Measurements from ENCODE around the gene NIFK.

NIFK gene

DNA sequence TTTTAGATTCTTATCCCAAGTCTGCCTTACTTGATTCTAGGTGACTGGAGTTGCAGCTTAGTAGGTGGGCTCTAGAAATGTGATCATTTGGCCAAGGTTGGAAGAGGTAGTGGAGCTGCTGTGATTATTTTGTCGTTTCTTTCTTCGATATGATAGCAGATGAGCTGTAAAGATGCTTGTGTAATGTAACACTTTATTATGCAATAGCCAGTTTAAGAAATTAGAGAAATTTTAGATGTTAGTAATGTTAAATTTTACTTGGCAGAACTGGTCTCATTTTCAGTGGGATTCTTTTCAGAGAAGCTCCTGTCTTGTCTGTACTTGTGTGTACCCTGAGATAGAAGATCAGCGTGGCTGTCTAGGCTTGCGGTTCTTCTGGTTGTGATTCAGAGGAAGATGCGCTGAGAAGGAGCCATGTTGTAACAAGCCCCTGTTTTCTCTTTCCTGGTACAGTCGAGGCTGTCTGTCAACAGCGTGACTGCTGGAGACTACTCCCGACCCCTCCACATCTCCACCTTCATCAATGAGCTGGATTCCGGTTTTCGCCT, 28.1 kb upstream of the NIFK start:
- ChIA-PET POLR2A (interaction anchor here (0.5 to 1.0 kb wide), 2 partner anchors 11 to 28 kb away, joined by 3 to 4 read pairs; partner anchors contain the start of gene NIFK), CTCF (no interaction called here)
- no peak overlapping the region for H3K4me3 ChIP-seq (ENCODE audit: low read depth, low read length)
- H3K9me3 ChIP-seq (ENCODE audit: control insufficient read depth, insufficient read depth, low read depth, low read length): no peaks in the 10 kb centered on the region
- TF ChIP-seq ZNF621 (tag by site-specific recombination; IDR thresholded peaks at IDR 0.05) (no peak), ZNF24 (tag by site-specific recombination; IDR thresholded peaks at IDR 0.05) (no peak), HOXD13 (CRISPR knock-in tag; IDR thresholded peaks at IDR 0.05; ENCODE audit: borderline replicate concordance) (no peak), ZXDB (tag by site-specific recombination; IDR thresholded peaks at IDR 0.05) (no peak), ZNF169 (tag by site-specific recombination; IDR thresholded peaks at IDR 0.05) (no peak), ZNF596 (tag by site-specific recombination; IDR thresholded peaks at IDR 0.05) (no peak), ZNF391 (tag by site-specific recombination; IDR thresholded peaks at IDR 0.05; ENCODE audit: borderline replicate concordance, low read depth) (no peak), ZNF660 (tag by site-specific recombination; IDR thresholded peaks at IDR 0.05) (no peak), ZNF510 (tag by site-specific recombination; IDR thresholded peaks at IDR 0.05; ENCODE audit: insufficient replicate concordance) (no peak), SCRT2 (tag by site-specific recombination; IDR thresholded peaks at IDR 0.05) (no peak), ZNF155 (tag by site-specific recombination; IDR thresholded peaks at IDR 0.05) (no peak), ZNF561 (tag by site-specific recombination; IDR thresholded peaks at IDR 0.05; ENCODE audit: borderline replicate concordance) (no peak), ZNF777 (tag by site-specific recombination; IDR thresholded peaks at IDR 0.05; ENCODE audit: borderline replicate concordance) (no peak)
- TF ChIP-seq, protein P1, sequence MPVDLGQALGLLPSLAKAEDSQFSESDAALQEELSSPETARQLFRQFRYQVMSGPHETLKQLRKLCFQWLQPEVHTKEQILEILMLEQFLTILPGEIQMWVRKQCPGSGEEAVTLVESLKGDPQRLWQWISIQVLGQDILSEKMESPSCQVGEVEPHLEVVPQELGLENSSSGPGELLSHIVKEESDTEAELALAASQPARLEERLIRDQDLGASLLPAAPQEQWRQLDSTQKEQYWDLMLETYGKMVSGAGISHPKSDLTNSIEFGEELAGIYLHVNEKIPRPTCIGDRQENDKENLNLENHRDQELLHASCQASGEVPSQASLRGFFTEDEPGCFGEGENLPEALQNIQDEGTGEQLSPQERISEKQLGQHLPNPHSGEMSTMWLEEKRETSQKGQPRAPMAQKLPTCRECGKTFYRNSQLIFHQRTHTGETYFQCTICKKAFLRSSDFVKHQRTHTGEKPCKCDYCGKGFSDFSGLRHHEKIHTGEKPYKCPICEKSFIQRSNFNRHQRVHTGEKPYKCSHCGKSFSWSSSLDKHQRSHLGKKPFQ (tag by site-specific recombination; IDR thresholded peaks at IDR 0.05): no peak
- TF ChIP-seq, protein P2, sequence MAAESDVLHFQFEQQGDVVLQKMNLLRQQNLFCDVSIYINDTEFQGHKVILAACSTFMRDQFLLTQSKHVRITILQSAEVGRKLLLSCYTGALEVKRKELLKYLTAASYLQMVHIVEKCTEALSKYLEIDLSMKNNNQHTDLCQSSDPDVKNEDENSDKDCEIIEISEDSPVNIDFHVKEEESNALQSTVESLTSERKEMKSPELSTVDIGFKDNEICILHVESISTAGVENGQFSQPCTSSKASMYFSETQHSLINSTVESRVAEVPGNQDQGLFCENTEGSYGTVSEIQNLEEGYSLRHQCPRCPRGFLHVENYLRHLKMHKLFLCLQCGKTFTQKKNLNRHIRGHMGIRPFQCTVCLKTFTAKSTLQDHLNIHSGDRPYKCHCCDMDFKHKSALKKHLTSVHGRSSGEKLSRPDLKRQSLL (tag by site-specific recombination; IDR thresholded peaks at IDR 0.05): no peak
- TF ChIP-seq, protein P3, sequence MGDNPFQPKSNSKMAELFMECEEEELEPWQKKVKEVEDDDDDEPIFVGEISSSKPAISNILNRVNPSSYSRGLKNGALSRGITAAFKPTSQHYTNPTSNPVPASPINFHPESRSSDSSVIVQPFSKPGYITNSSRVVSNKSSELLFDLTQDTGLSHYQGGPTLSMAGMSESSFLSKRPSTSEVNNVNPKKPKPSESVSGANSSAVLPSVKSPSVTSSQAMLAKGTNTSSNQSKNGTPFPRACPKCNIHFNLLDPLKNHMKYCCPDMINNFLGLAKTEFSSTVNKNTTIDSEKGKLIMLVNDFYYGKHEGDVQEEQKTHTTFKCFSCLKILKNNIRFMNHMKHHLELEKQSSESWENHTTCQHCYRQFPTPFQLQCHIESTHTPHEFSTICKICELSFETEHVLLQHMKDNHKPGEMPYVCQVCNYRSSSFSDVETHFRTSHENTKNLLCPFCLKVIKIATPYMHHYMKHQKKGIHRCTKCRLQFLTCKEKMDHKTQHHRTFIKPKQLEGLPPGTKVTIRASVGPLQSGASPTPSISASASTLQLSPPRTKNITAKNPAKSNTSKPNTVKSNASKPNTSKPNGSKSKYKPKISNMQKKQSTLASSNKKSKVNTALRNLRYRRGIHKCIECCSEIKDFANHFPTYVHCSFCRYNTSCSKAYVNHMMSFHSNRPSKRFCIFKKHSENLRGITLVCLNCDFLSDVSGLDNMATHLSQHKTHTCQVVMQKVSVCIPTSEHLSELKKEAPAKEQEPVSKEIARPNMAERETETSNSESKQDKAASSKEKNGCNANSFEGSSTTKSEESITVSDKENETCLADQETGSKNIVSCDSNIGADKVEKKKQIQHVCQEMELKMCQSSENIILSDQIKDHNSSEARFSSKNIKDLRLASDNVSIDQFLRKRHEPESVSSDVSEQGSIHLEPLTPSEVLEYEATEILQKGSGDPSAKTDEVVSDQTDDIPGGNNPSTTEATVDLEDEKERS (tag by site-specific recombination; IDR thresholded peaks at IDR 0.05): no peak
- no peaks in the 10 kb centered on the region for H3K4me1 ChIP-seq (ENCODE audit: control insufficient read depth, insufficient read depth, low read length)
- H3K36me3 ChIP-seq (ENCODE audit: control insufficient read depth in 2 of 2, insufficient read depth in 1 of 2, low read length in 2 of 2): peaks cover 65 to 92% of the 10 kb centered on the region in 2 experiments
- H3K27ac ChIP-seq (ENCODE audit: extremely low read depth, low read depth, low read length): no peak overlapping the region

DNA sequence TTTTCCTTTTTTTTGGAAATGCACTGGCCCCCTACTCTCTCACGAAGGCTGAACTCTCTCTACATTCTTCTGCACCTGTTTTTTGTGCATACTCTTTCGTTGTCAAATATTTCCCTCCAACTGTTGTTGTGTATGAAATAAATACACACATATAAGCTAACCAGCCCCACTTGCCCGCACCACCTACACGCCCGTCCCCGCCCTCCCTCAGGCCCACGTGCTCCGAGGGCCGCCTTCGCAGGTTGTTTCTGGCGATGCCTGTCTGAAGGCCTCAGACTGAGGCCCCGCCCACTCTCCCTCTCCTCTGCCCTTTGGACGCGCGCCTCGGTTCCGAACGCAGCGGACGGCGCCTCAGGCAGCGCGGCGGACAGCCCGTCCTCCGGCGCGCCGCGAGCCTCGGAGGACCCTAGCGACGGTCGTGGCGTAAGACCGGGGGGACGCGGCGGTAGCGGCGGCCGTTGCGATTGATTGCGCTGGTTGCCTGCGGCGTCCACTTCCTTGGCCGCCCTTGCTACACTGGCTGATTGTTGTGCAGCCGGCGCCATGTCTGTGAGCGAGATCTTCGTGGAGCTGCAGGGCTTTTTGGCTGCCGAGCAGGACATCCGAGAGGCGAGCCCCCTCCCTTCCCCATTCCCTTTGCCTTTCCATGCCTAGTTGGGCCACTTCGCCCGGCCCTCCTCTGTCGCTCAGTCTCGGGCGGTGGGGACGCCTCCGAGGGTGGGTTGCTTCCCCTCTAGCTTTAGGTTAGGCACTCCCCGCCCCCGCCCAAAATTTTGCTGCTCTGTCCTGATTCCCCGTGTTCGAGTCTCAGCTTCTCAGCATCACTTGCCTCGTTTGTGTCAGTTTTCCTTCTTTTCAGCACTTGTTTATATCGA, 18.8 kb upstream of the NIFK start, which contains the start of gene TSN:
TSS of gene TSN (plus strand) at position 415 of the 875 bp plus-strand sequence. CDS start at position 544, 129 bp downstream.
- H3K9me3 ChIP-seq (ENCODE audit: control insufficient read depth, insufficient read depth, low read depth, low read length): no peaks in the 10 kb centered on the region
- POLR2A ChIA-PET: interaction anchor here (0.6 to 1.7 kb wide), 4 partner anchors 19 to 559 kb away, joined by 4 to 7 read pairs (median 5); partner anchors contain the start of genes CLASP1 and NIFK
- CTCF ChIA-PET: interaction anchor here (0.6 kb wide), 2 partner anchors 54 to 356 kb away, joined by 4 to 5 read pairs; no protein-coding TSS in a partner anchor
- H3K4me1 ChIP-seq (ENCODE audit: control insufficient read depth, insufficient read depth, low read length): no peaks in the 10 kb centered on the region
- peaks cover 28 to 30% of the 10 kb centered on the region in 2 experiments for H3K36me3 ChIP-seq (ENCODE audit: control insufficient read depth in 2 of 2, insufficient read depth in 1 of 2, low read length in 2 of 2)
- H3K27ac ChIP-seq (ENCODE audit: extremely low read depth, low read depth, low read length): peak within 1 kb of the TSS; percentile 78
- peak within 1 kb of the TSS; percentile 90 for H3K4me3 ChIP-seq (ENCODE audit: low read depth, low read length)
- TF ChIP-seq ZNF623 (tag by site-specific recombination; IDR thresholded peaks at IDR 0.05) (no peak), ZNF202 (tag by site-specific recombination; IDR thresholded peaks at IDR 0.05; ENCODE audit: borderline replicate concordance) (no peak), ZNF629 (tag by site-specific recombination; IDR thresholded peaks at IDR 0.05) (peak; percentile 40; the same call in 1 of the 2 replicates), SCRT2 (tag by site-specific recombination; IDR thresholded peaks at IDR 0.05) (no peak), ZNF248 (tag by site-specific recombination; IDR thresholded peaks at IDR 0.05) (no peak), ZNF677 (tag by site-specific recombination; IDR thresholded peaks at IDR 0.05) (no peak), ZBTB48 (tag by site-specific recombination; IDR thresholded peaks at IDR 0.05) (no peak), ZNF266 (tag by site-specific recombination; IDR thresholded peaks at IDR 0.05; ENCODE audit: low read depth) (no peak), ZNF791 (tag by site-specific recombination; IDR thresholded peaks at IDR 0.05) (no peak), GLI2 (tag by site-specific recombination; IDR thresholded peaks at IDR 0.05; ENCODE audit: borderline replicate concordance, low read depth) (no peak), ZBTB21 (tag by site-specific recombination; IDR thresholded peaks at IDR 0.05) (no peak), SALL2 (tag by site-specific recombination; IDR thresholded peaks at IDR 0.05; ENCODE audit: borderline replicate concordance) (no peak), ZNF112 (tag by site-specific recombination; IDR thresholded peaks at IDR 0.05) (no peak), ZNF555 (tag by site-specific recombination; conservative IDR thresholded peaks at IDR 0.05) (no peak)

Measured in HEK293 (cell line).